PC-3 (cell line): Measurements from ENCODE around the gene SLC25A25. TPM values are rescaled to one million over a fixed set of nuclear protein-coding genes. Genes with fewer than 3 reads are reported as not detected.

ENCODE experiments used
- ATAC-seq: fragments of 200-7000 bp; cut with Tn5 transposase; 2 replicates; pipeline ENCODE4 v1.9.1; 2020; ENCODE audit warnings: mild to moderate bottlenecking, moderate library complexity
- BruUV-seq: library from RNA; stranded (reverse); fragments of 400-500 nt; replicated peaks from 2 replicates; lab custom pipeline; 2021; lab: Mats Ljungman, UMichigan
- CTCF ChIA-PET: fragments of 300-600 bp; sonication (Branson Sonifier 250); formaldehyde crosslinking; loops from one replicate; lab custom pipeline; 2022; ENCODE audit warnings: antibody characterized with exemption; lab: Charles Lee
- POLR2A ChIA-PET: fragments of 300-600 bp; sonication (Branson Sonifier 250); formaldehyde crosslinking; loops from one replicate; lab custom pipeline; 2022; ENCODE audit warnings: antibody characterized with exemption; ENCODE audit not compliant: unreplicated experiment; lab: Charles Lee
- DNase-seq: peaks from one replicate; pipeline ENCODE4 v3.0.0-alpha.2; 2015
- H2AFZ ChIP-seq: fragments of 300-600 bp; sonication (generic); 2 replicates; pipeline ENCODE4 v1.6.0; 2016; ENCODE audit warnings: antibody characterized with exemption, low read length
- H3F3A ChIP-seq: fragments of 300-600 bp; sonication (generic); one replicate; pipeline ENCODE4 v1.6.0; 2017; ENCODE audit warnings: antibody characterized with exemption, low read length, control low read depth, mild to moderate bottlenecking; ENCODE audit not compliant: unreplicated experiment
- H3K27ac ChIP-seq: fragments of 300-600 bp; sonication (generic); 2 replicates; pipeline ENCODE4 v1.5.1; 2016; ENCODE audit warnings: mild to moderate bottlenecking, low read length
- H3K27me3 ChIP-seq: fragments of 300-600 bp; sonication (generic); 2 replicates; pipeline ENCODE4 v1.6.1; 2016; ENCODE audit warnings: low read length, mixed read lengths
- H3K36me3 ChIP-seq: fragments of 300-600 bp; sonication (generic); 2 replicates; pipeline ENCODE4 v1.6.1; 2016; ENCODE audit warnings: low read depth, mixed run types, low read length, mixed read lengths
- H3K4me1 ChIP-seq: fragments of 300-600 bp; sonication (generic); 2 replicates; pipeline ENCODE4 v1.5.1; 2016; ENCODE audit warnings: low read length; ENCODE audit not compliant: insufficient read depth
- H3K4me2 ChIP-seq: fragments of 300-600 bp; sonication (generic); 2 replicates; pipeline ENCODE4 v1.6.0; 2016; ENCODE audit warnings: low read length
- H3K4me3 ChIP-seq: fragments of 300-600 bp; sonication (generic); 2 replicates; pipeline ENCODE4 v1.5.1; 2016; ENCODE audit warnings: mild to moderate bottlenecking, low read length, mixed read lengths
- H3K79me2 ChIP-seq: fragments of 300-600 bp; sonication (generic); 2 replicates; pipeline ENCODE4 v1.6.1; 2017; ENCODE audit warnings: low read length, mixed read lengths
- H3K9ac ChIP-seq: fragments of 300-600 bp; sonication (generic); 2 replicates; pipeline ENCODE4 v1.6.0; 2016; ENCODE audit warnings: mild to moderate bottlenecking, low read length
- H3K9me2 ChIP-seq: fragments of 300-600 bp; sonication (generic); replicated peaks from 2 replicates; pipeline ENCODE4 v1.6.1; 2016; ENCODE audit warnings: mixed run types, low read length, mixed read lengths
- H3K9me3 ChIP-seq: fragments of 300-600 bp; sonication (generic); 2 replicates; pipeline ENCODE4 v1.6.1; 2016; ENCODE audit warnings: low read length, mixed read lengths
- H4K20me1 ChIP-seq: fragments of 300-600 bp; sonication (generic); 2 replicates; pipeline ENCODE4 v1.6.1; 2016; ENCODE audit warnings: low read length, mixed read lengths
- EZH2 ChIP-seq: fragments of 300-600 bp; sonication (generic); IDR thresholded peaks from one replicate; pipeline ENCODE4 v1.6.1; 2017; ENCODE audit warnings: antibody characterized with exemption, mild to moderate bottlenecking, low read length; ENCODE audit not compliant: unreplicated experiment
- EZH2phosphoT487 ChIP-seq: fragments of 300-600 bp; sonication (generic); IDR thresholded peaks from 2 replicates; pipeline ENCODE4 v1.6.1; 2018; ENCODE audit warnings: mild to moderate bottlenecking, antibody characterized with exemption, low read length, borderline replicate concordance
- intact Hi-C: fragments of 100-400 bp; cut with micrococcal nuclease; formaldehyde crosslinking; loops from 2 replicates; pipeline ENCODE4 v1.9.0; 2023
- total RNA-seq: library from RNA; depleted of rRNA; stranded (reverse); fragments of >200 nt; gene quantifications from 2 replicates; pipeline ENCODE4 v1.2.3, GENCODE V29; 2014
- TF ChIP-seq, protein P1 (sequence below): fragments of 300-600 bp; sonication (generic); conservative IDR thresholded peaks from 2 replicates; pipeline ENCODE4 v1.5.1; 2017; ENCODE audit warnings: antibody characterized with exemption, low read depth, mild to moderate bottlenecking, low read length

SLC25A25 gene
- total RNA-seq, 1 experiment from 2014 or later = 25.2 TPM

- ChIA-PET POLR2A (interaction anchor here (0.6 kb wide), 1 partner anchor 22 kb away, joined by 7 read pairs; no protein-coding TSS in a partner anchor), CTCF (no interaction called here)
- Histone ChIP-seq H3K9me2 (no peaks in the 10 kb centered on the region), H3K79me2 (no peaks in the 10 kb centered on the region), H3K4me1 (peaks cover 6% of the 10 kb centered on the region), H3K9me3 (no peaks in the 10 kb centered on the region), H3F3A (no peaks in the 10 kb centered on the region), H3K4me3 (no peak overlapping the region), H3K27me3 (no peaks in the 10 kb centered on the region), H3K4me2 (no peak overlapping the region), H3K27ac (no peak overlapping the region), H3K36me3 (peaks cover 3% of the 10 kb centered on the region; the same call in 1 of the 2 replicates), H3K9ac (no peak overlapping the region), H4K20me1 (no peaks in the 10 kb centered on the region), H2AFZ (no peak overlapping the region)
- ATAC-seq (no peak), DNase-seq (no peak)
- TF ChIP-seq, protein P1, sequence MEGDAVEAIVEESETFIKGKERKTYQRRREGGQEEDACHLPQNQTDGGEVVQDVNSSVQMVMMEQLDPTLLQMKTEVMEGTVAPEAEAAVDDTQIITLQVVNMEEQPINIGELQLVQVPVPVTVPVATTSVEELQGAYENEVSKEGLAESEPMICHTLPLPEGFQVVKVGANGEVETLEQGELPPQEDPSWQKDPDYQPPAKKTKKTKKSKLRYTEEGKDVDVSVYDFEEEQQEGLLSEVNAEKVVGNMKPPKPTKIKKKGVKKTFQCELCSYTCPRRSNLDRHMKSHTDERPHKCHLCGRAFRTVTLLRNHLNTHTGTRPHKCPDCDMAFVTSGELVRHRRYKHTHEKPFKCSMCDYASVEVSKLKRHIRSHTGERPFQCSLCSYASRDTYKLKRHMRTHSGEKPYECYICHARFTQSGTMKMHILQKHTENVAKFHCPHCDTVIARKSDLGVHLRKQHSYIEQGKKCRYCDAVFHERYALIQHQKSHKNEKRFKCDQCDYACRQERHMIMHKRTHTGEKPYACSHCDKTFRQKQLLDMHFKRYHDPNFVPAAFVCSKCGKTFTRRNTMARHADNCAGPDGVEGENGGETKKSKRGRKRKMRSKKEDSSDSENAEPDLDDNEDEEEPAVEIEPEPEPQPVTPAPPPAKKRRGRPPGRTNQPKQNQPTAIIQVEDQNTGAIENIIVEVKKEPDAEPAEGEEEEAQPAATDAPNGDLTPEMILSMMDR = no peak
- no peak for TF ChIP-seq EZH2
- intact Hi-C loops = no loop called here
- no TSS peak for BruUV-seq
Measured at GRCh38 chr9:128113526-128114325, 45.7 kb downstream of the SLC25A25 start.

- H3K27ac ChIP-seq = no peak overlapping the region
- no peaks in the 10 kb centered on the region for H4K20me1 ChIP-seq
- no peaks in the 10 kb centered on the region for H3K9me2 ChIP-seq
- H3K4me3 ChIP-seq = no peak overlapping the region
- H3K79me2 ChIP-seq = no peaks in the 10 kb centered on the region
- peaks cover 6% of the 10 kb centered on the region for H3K4me1 ChIP-seq
- H3K9me3 ChIP-seq = no peaks in the 10 kb centered on the region
- H3F3A ChIP-seq = no peaks in the 10 kb centered on the region
- ATAC-seq (no peak), DNase-seq (no peak)
- ChIA-PET POLR2A (interaction anchor here (0.7 kb wide), 1 partner anchor 329 kb away, joined by 5 read pairs; no protein-coding TSS in a partner anchor), CTCF (no interaction called here)
- TF ChIP-seq, protein P1 = no peak
- TF ChIP-seq EZH2 (no peak), EZH2phosphoT487 (no peak)
- no peaks in the 10 kb centered on the region for H3K27me3 ChIP-seq
- peaks cover 3% of the 10 kb centered on the region; the same call in 1 of the 2 replicates for H3K36me3 ChIP-seq
- no TSS peak for BruUV-seq
- H3K4me2 ChIP-seq = no peak overlapping the region
- no peak overlapping the region for H2AFZ ChIP-seq
- intact Hi-C loops = no loop called here
- no peak overlapping the region for H3K9ac ChIP-seq
Measured at GRCh38 chr9:128114326-128115186, 46.5 kb downstream of the SLC25A25 start.
